ENCODE data around the gene EFHC2. TPM values are rescaled to one million over a fixed set of nuclear protein-coding genes. Genes with fewer than 3 reads are reported as not detected.

Gene EFHC2
- total and polyA plus RNA-seq, 2 of the 8 experiments (the other 6 are each of a cell fraction or from before 2014, with no cell fraction given) = 1.8 to 3.4 TPM

DNA sequence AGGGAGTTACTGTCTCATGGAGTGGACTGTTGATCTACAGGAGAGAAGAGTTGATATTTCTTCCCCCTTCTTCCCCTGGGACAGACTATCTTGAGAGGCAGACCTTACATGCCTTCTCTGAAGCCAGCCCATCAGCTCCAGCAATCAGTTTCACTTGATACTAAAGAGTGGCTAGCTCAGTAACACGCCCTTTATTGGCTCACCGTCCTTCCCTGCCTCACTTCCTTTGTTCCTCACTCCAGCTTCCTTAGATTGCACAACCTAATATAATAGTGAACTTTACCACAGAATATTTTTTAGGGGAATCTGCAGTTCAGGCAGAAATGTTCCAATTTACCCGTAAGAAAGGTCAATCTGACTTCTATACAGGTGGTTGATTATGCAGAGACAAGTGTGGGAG is 242.2 kb downstream of the EFHC2 start:
- Histone ChIP-seq H3K27ac (ENCODE audit: low read depth, low read length) (no peak overlapping the region), H4K20me1 (replicated peaks in 1 of 2; ENCODE audit: control insufficient read depth in 1 of 2, insufficient read depth in 2 of 2, low read length in 2 of 2) (no peaks in the 10 kb centered on the region), H2BK120ac (replicated peaks; ENCODE audit: low read depth, low read length) (no peak overlapping the region), H3K18ac (ENCODE audit: extremely low read depth, low read length) (no peak overlapping the region), H3K4me1 (replicated peaks in 1 of 4; ENCODE audit: control insufficient read depth in 3 of 4, insufficient read depth in 4 of 4, low read length in 3 of 4) (no peaks in the 10 kb centered on the region), H3K79me2 (ENCODE audit: control insufficient read depth in 1 of 2, insufficient read depth in 2 of 2, low read length in 2 of 2) (no peaks in the 10 kb centered on the region), H2BK12ac (ENCODE audit: low read depth, low read length) (no peak overlapping the region), H3K4ac (replicated peaks; ENCODE audit: insufficient read length, low read depth, low read length) (no peak overlapping the region), H2BK20ac (ENCODE audit: low read length) (no peak overlapping the region), H2BK15ac (ENCODE audit: low read length) (no peak overlapping the region), H3K23ac (ENCODE audit: insufficient read length) (no peak overlapping the region), H3K9me3 (ENCODE audit: insufficient read depth in 2 of 2, low read depth in 1 of 2, low read length in 1 of 2) (0 out of 4 replicates have a peak, but pooled peaks cover 0 to under 1% of the 10 kb centered on the region in 2 experiments), H3K23me2 (ENCODE audit: low read depth, low read length) (no peaks in the 10 kb centered on the region), H3K9ac (replicated peaks in 1 of 4; ENCODE audit: extremely low read depth in 1 of 4, low read depth in 3 of 4, low read length in 3 of 4) (no peak overlapping the region), H3K56ac (replicated peaks; ENCODE audit: insufficient read length, low read depth, low read length) (no peak overlapping the region), H3K14ac (ENCODE audit: insufficient read length) (no peak overlapping the region), H4K5ac (ENCODE audit: insufficient read length, low read depth, low read length) (no peak overlapping the region), H3K27me3 (replicated peaks in 1 of 4; ENCODE audit: control insufficient read depth in 3 of 4, extremely low read depth in 1 of 4, insufficient read depth in 3 of 4, low read length in 3 of 4) (no peaks in the 10 kb centered on the region), H3K36me3 (ENCODE audit: control insufficient read depth in 2 of 4, insufficient read depth in 4 of 4, low read length in 3 of 4) (no peaks in the 10 kb centered on the region), H3K4me3 (ENCODE audit: extremely low read depth in 1 of 4, insufficient read depth in 2 of 4, low read depth in 3 of 4, low read length in 4 of 4) (no peak overlapping the region), H3K79me1 (ENCODE audit: low read depth, low read length) (no peaks in the 10 kb centered on the region), H2AK5ac (ENCODE audit: low read depth, low read length) (no peak overlapping the region), H3K4me2 (ENCODE audit: insufficient read depth in 1 of 2, low read depth in 2 of 2, low read length in 2 of 2) (no peak overlapping the region), H4K91ac (replicated peaks; ENCODE audit: insufficient read length, low read length) (no peak overlapping the region), H4K8ac (ENCODE audit: extremely low read depth, insufficient read depth, low read length) (no peak overlapping the region), H2BK5ac (ENCODE audit: low read depth, low read length) (no peak overlapping the region), H2AFZ (ENCODE audit: low read length) (no peak overlapping the region)
- FAIRE-seq = no peak
- ChIA-PET POLR2A (ENCODE audit: partially characterized antibody) (no interaction called here), CTCF (ENCODE audit: partially characterized antibody) (no interaction called here)
- WGBS, 2 experiments (ENCODE audit: extremely low coverage in 1 of 2, insufficient coverage in 1 of 2, insufficient read length in 1 of 2, insufficient replicate concordance in 2 of 2, low coverage in 1 of 2, low lambda C conversion rate in 2 of 2, missing lambda C conversion rate in 1 of 2) = 100% methylated on average over 2 of the region's 3 CpGs; no CpG with 5 or more reads in 1 of the 2 experiments
- TF ChIP-seq CEBPB (IDR thresholded peaks at IDR 0.05; ENCODE audit: low read depth, low read length) = no peak
- TF ChIP-seq, protein P1, sequence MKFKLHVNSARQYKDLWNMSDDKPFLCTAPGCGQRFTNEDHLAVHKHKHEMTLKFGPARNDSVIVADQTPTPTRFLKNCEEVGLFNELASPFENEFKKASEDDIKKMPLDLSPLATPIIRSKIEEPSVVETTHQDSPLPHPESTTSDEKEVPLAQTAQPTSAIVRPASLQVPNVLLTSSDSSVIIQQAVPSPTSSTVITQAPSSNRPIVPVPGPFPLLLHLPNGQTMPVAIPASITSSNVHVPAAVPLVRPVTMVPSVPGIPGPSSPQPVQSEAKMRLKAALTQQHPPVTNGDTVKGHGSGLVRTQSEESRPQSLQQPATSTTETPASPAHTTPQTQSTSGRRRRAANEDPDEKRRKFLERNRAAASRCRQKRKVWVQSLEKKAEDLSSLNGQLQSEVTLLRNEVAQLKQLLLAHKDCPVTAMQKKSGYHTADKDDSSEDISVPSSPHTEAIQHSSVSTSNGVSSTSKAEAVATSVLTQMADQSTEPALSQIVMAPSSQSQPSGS (IDR thresholded peaks at IDR 0.05; ENCODE audit: low read length) = no peak
- no peak for TF ChIP-seq SP1 (IDR thresholded peaks at IDR 0.05; ENCODE audit: low read depth, low read length)
- no peak for TF ChIP-seq RXRA (IDR thresholded peaks at IDR 0.05; ENCODE audit: insufficient read depth, low read depth, low read length)
- no peak for DNase-seq (ENCODE audit: low read depth in 1 of 2, low spot score in 2 of 2)
